BE2C (cell line): Measurements from ENCODE around the gene CS.
"Not testable (repeated sequence)": the region's sequence is repeated elsewhere in the genome, so short reads cannot be mapped to it uniquely, and the experiment has no call there.

ENCODE experiments used
- DNase-seq: peaks from one replicate; pipeline ENCODE4 v3.0.0-alpha.2; 2020
- H3K27me3 ChIP-seq: fragments of 250-450 bp; sonication (Bioruptor Pico); 2 replicates; pipeline ENCODE4 v1.5.1; 2020; ENCODE audit warnings: mild to moderate bottlenecking
- H3K36me3 ChIP-seq: fragments of 250-450 bp; sonication (Bioruptor Pico); 2 replicates; pipeline ENCODE4 v1.5.1; 2020; ENCODE audit warnings: mild to moderate bottlenecking
- H3K4me1 ChIP-seq: fragments of 250-450 bp; sonication (Bioruptor Pico); 2 replicates; pipeline ENCODE4 v1.5.1; 2020
- H3K4me3 ChIP-seq: 2 replicates; pipeline ENCODE4 v1.5.1; 2011; ENCODE audit warnings: low read depth, low read length
- H3K9me3 ChIP-seq: fragments of 250-450 bp; sonication (Bioruptor Pico); 2 replicates; pipeline ENCODE4 v1.5.1; 2020
- CTCF ChIP-seq: IDR thresholded peaks from 2 replicates; pipeline ENCODE4 v1.5.1; 2012; ENCODE audit warnings: mild to moderate bottlenecking, low read depth, low read length

The CS gene

DNA sequence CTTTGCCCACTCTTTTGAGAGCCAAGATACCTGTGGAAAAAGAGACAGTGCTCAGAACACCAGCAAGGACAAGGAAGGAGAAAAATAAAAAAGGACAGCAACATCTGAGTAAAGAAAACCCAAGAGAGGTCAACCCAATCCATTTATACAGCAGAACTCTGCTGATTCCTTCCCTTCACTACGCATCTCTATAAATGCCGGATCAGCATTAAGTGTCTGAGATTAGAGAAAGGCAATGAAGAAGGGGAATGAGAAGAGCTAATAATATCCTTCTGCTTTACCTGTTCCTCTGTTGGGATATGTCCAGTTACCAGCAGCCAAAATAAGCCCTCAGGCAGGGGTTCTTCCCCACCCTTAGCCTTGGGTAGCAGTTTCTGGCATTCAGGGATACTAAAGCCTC, 17.6 kb downstream of the CS start:
- TF ChIP-seq CTCF: no peak
- Histone ChIP-seq H3K4me3 (no peak overlapping the region), H3K36me3 (peaks cover 93% of the 10 kb centered on the region), H3K9me3 (no peaks in the 10 kb centered on the region; the same call in 1 of the 2 replicates), H3K4me1 (peaks cover 1% of the 10 kb centered on the region; the same call in 1 of the 2 replicates), H3K27me3 (no peaks in the 10 kb centered on the region)
- DNase-seq: no peak

GRCh38 chr12:56282030-56282429, 18.1 kb downstream of the CS start:
- Histone ChIP-seq H3K36me3 (peaks cover 96% of the 10 kb centered on the region), H3K4me1 (no peaks in the 10 kb centered on the region), H3K9me3 (no peaks in the 10 kb centered on the region; the same call in 1 of the 2 replicates), H3K4me3 (no peak overlapping the region), H3K27me3 (no peaks in the 10 kb centered on the region)
- DNase-seq: no peak
- no peak for TF ChIP-seq CTCF

- Histone ChIP-seq H3K36me3 (peaks cover 95% of the 10 kb centered on the region), H3K4me1 (no peaks in the 10 kb centered on the region), H3K4me3 (no peak overlapping the region), H3K9me3 (no peaks in the 10 kb centered on the region; the same call in 1 of the 2 replicates), H3K27me3 (no peaks in the 10 kb centered on the region)
- DNase-seq: no peak
- TF ChIP-seq CTCF: no peak
These were observed 19.3 kb downstream of the CS start for GRCh38 chr12:56280849-56281248.

DNA sequence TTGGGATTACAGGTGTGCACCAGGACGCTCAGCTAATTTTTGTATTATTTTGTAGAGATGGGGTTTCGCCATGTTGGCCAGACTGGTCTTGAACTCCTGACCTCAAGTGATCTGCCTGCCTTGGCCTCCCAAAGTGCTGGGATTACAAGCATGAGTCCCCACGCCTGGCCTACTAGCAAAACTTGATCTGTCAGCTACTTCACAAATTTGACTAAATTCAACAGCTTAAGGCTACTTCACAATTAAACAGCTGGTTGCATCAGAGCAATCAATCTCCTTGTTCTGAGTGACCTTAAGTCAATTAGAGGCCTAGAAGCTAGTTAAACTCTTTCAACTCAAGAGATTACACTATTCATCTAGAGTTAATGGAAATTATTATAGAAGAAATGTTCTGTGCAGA, 21.2 kb downstream of the CS start:
- Histone ChIP-seq H3K36me3 (peaks cover 98% of the 10 kb centered on the region), H3K9me3 (no peaks in the 10 kb centered on the region; the same call in 1 of the 2 replicates), H3K4me1 (no peaks in the 10 kb centered on the region), H3K27me3 (no peaks in the 10 kb centered on the region), H3K4me3 (no peak overlapping the region)
- no peak for TF ChIP-seq CTCF
- DNase-seq: no peak

DNA sequence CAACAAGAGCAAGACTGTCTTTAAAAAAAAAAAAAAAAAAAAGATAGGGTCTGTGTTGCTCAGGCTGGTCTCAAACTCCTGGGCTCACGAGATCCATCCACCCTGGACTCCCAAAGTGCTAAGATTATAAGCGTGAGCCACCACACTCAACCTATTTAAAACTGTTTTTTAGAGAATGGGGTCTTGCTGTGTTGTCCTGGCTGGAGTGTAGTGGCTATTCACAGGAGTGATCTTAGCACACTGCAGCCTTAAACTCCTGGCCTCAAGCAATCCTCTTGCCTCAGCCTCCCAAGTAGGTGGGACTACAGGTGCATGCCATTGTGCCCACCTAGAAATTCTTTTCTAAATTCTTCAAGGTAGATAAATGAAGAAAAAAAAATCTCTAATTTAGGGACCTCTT, 25.8 kb downstream of the CS start:
- peaks cover 88% of the 10 kb centered on the region for H3K36me3 ChIP-seq
- DNase-seq: no peak
- no peak for TF ChIP-seq CTCF
- H3K27me3 ChIP-seq: no peaks in the 10 kb centered on the region
- no peaks in the 10 kb centered on the region for H3K4me1 ChIP-seq
- no peaks in the 10 kb centered on the region for H3K9me3 ChIP-seq
- no peak overlapping the region for H3K4me3 ChIP-seq

- not testable (repeated sequence) for H3K27me3 ChIP-seq, DNase-seq, H3K4me1 ChIP-seq, H3K4me3 ChIP-seq, H3K9me3 ChIP-seq
- peaks cover 72% of the 10 kb centered on the region for H3K36me3 ChIP-seq
These were observed 27.7 kb downstream of the CS start for GRCh38 chr12:56272468-56272867.

- no peak for DNase-seq
- Histone ChIP-seq H3K36me3 (peaks cover 60% of the 10 kb centered on the region), H3K4me1 (no peaks in the 10 kb centered on the region), H3K4me3 (no peak overlapping the region), H3K9me3 (no peaks in the 10 kb centered on the region), H3K27me3 (no peaks in the 10 kb centered on the region)
- TF ChIP-seq CTCF: peak; percentile 68
These were observed 29.1 kb downstream of the CS start for GRCh38 chr12:56271031-56271430.
